Activated naive CD8-positive, alpha-beta T cell treated with anti-CD3 and anti-CD28 coated beads, Interleukin-2, amount 10 ng/mL, durations not matched to agents 7 days and 5 days (primary cell): ENCODE data around the gene PRKAR1B. TPM values are rescaled to one million over a fixed set of nuclear protein-coding genes. Genes with fewer than 3 reads are reported as not detected.
"Not testable (repeated sequence)": the region's sequence is repeated elsewhere in the genome, so short reads cannot be mapped to it uniquely, and the experiment has no call there.

Source experiments
- ATAC-seq: fragments of 150-1000 bp; cut with Tn5 transposase; one replicate; pipeline ENCODE4 v1.10.0; 2021; ENCODE audit warnings: low read depth, moderate library complexity
- POLR2A ChIA-PET: fragments of 350-600 bp; sonication (Branson Sonifier 250); formaldehyde crosslinking; loops from one replicate; lab custom pipeline; 2021; ENCODE audit warnings: antibody characterized with exemption; lab: Charles Lee
- DNase-seq: peaks from one replicate; pipeline ENCODE4 v3.0.0; 2021
- H3K27ac Mint-ChIP-seq: one replicate; pipeline ENCODE4 v1.8.0; 2022; ENCODE audit warnings: mild to moderate bottlenecking, mixed read lengths
- H3K27me3 Mint-ChIP-seq: one replicate; pipeline ENCODE4 v1.8.0; 2022; ENCODE audit warnings: mild to moderate bottlenecking, moderate library complexity, mixed read lengths
- H3K36me3 Mint-ChIP-seq: one replicate; pipeline ENCODE4 v1.8.0; 2021; ENCODE audit warnings: mild to moderate bottlenecking, mixed read lengths
- H3K4me1 Mint-ChIP-seq: one replicate; pipeline ENCODE4 v1.8.0; 2021; ENCODE audit warnings: mixed read lengths
- H3K4me3 Mint-ChIP-seq: one replicate; pipeline ENCODE4 v1.8.0; 2022; ENCODE audit warnings: mild to moderate bottlenecking, moderate library complexity, mixed read lengths
- H3K9me3 Mint-ChIP-seq: one replicate; pipeline ENCODE4 v1.8.0; 2021; ENCODE audit warnings: mixed read lengths
- total RNA-seq, 2 experiments: library from RNA; stranded (reverse); gene quantifications; one replicate each; pipeline ENCODE4 v1.2.3, GENCODE V29; 2021

Gene PRKAR1B
- total RNA-seq, 2 experiments from 2014 or later: 26.5 to 28.2 TPM

GRCh38 chr7:562374-562675, 164.8 kb downstream of the PRKAR1B start:
- Mint-ChIP-seq H3K36me3 (peaks cover 4% of the 10 kb centered on the region), H3K27ac (no peak overlapping the region), H3K4me3 (no peak overlapping the region), H3K4me1 (no peaks in the 10 kb centered on the region), H3K27me3 (no peaks in the 10 kb centered on the region), H3K9me3 (no peaks in the 10 kb centered on the region)
- ATAC-seq (no peak), DNase-seq (no peak)
- POLR2A ChIA-PET: no interaction called here

GRCh38 chr7:561631-562373, 165.3 kb downstream of the PRKAR1B start:
- Mint-ChIP-seq H3K27me3 (no peaks in the 10 kb centered on the region), H3K9me3 (no peaks in the 10 kb centered on the region), H3K36me3 (peaks cover 4% of the 10 kb centered on the region), H3K4me3 (no peak overlapping the region), H3K27ac (no peak overlapping the region), H3K4me1 (no peaks in the 10 kb centered on the region)
- ATAC-seq (no peak), DNase-seq (no peak)
- POLR2A ChIA-PET: no interaction called here

- DNase-seq: no peak
- Mint-ChIP-seq H3K4me1 (no peaks in the 10 kb centered on the region), H3K4me3 (no peak overlapping the region), H3K27me3 (no peaks in the 10 kb centered on the region), H3K36me3 (peaks cover 4% of the 10 kb centered on the region), H3K9me3 (no peaks in the 10 kb centered on the region), H3K27ac (no peak overlapping the region)
- POLR2A ChIA-PET: no interaction called here
- no peak for ATAC-seq
Measured at GRCh38 chr7:560966-561630, 166.0 kb downstream of the PRKAR1B start.

GRCh38 chr7:559396-559705, 167.7 kb downstream of the PRKAR1B start:
- Mint-ChIP-seq H3K4me3 (no peak overlapping the region), H3K27ac (no peak overlapping the region), H3K4me1 (no peaks in the 10 kb centered on the region), H3K27me3 (no peaks in the 10 kb centered on the region), H3K36me3 (peaks cover 4% of the 10 kb centered on the region), H3K9me3 (no peaks in the 10 kb centered on the region)
- POLR2A ChIA-PET: interaction anchor here (0.6 kb wide), 1 partner anchor 273 kb away, joined by 3 read pairs; no protein-coding TSS in a partner anchor
- no peak for ATAC-seq
- no peak for DNase-seq

GRCh38 chr7:557558-557881, 169.6 kb downstream of the PRKAR1B start:
- no peak overlapping the region for H3K27ac Mint-ChIP-seq
- H3K27me3 Mint-ChIP-seq: no peaks in the 10 kb centered on the region
- H3K36me3 Mint-ChIP-seq: peaks cover 4% of the 10 kb centered on the region
- POLR2A ChIA-PET: no interaction called here
- H3K4me3 Mint-ChIP-seq: no peak overlapping the region
- ATAC-seq (no peak), DNase-seq (no peak)
- H3K9me3 Mint-ChIP-seq: no peaks in the 10 kb centered on the region
- H3K4me1 Mint-ChIP-seq: no peaks in the 10 kb centered on the region

- no peaks in the 10 kb centered on the region for H3K9me3 Mint-ChIP-seq
- POLR2A ChIA-PET: no interaction called here
Measured at GRCh38 chr7:556837-557557, 170.1 kb downstream of the PRKAR1B start.

GRCh38 chr7:556291-556826, 170.7 kb downstream of the PRKAR1B start:
- Mint-ChIP-seq H3K4me1 (no peaks in the 10 kb centered on the region), H3K27ac (no peak overlapping the region), H3K9me3 (no peaks in the 10 kb centered on the region), H3K27me3 (no peaks in the 10 kb centered on the region), H3K4me3 (no peak overlapping the region), H3K36me3 (peaks cover 4% of the 10 kb centered on the region)
- POLR2A ChIA-PET: no interaction called here
- no peak for ATAC-seq
- DNase-seq: no peak

More at GRCh38 chr7:556837-557557, 170.1 kb downstream of the PRKAR1B start:
- Mint-ChIP-seq H3K27ac (no peak overlapping the region), H3K4me1 (no peaks in the 10 kb centered on the region), H3K27me3 (no peaks in the 10 kb centered on the region), H3K36me3 (peaks cover 4% of the 10 kb centered on the region), H3K4me3 (no peak overlapping the region)
- DNase-seq: no peak
- no peak for ATAC-seq

- Mint-ChIP-seq H3K27me3 (no peaks in the 10 kb centered on the region), H3K36me3 (peaks cover 4% of the 10 kb centered on the region), H3K4me1 (no peaks in the 10 kb centered on the region), H3K9me3 (no peaks in the 10 kb centered on the region), H3K4me3 (no peak overlapping the region), H3K27ac (no peak overlapping the region)
- ATAC-seq (no peak), DNase-seq (no peak)
- POLR2A ChIA-PET: no interaction called here
Measured at GRCh38 chr7:555551-556160, 171.4 kb downstream of the PRKAR1B start.

- POLR2A ChIA-PET: no interaction called here
- H3K36me3 Mint-ChIP-seq: peaks cover 6% of the 10 kb centered on the region
- no peak for ATAC-seq
- H3K27ac Mint-ChIP-seq: no peak overlapping the region
- H3K27me3 Mint-ChIP-seq: no peaks in the 10 kb centered on the region
- DNase-seq: no peak
- no peaks in the 10 kb centered on the region for H3K9me3 Mint-ChIP-seq
- no peaks in the 10 kb centered on the region for H3K4me1 Mint-ChIP-seq
- H3K4me3 Mint-ChIP-seq: no peak overlapping the region
Measured at GRCh38 chr7:553636-554111, 173.4 kb downstream of the PRKAR1B start.

- POLR2A ChIA-PET: no interaction called here
- H3K9me3 Mint-ChIP-seq: no peaks in the 10 kb centered on the region
- no peaks in the 10 kb centered on the region for H3K4me1 Mint-ChIP-seq
Measured at GRCh38 chr7:552868-553635, 174.0 kb downstream of the PRKAR1B start.

GRCh38 chr7:552151-552867, 174.8 kb downstream of the PRKAR1B start:
- H3K4me1 Mint-ChIP-seq, H3K4me3 Mint-ChIP-seq, H3K27me3 Mint-ChIP-seq, H3K9me3 Mint-ChIP-seq, DNase-seq, H3K36me3 Mint-ChIP-seq, H3K27ac Mint-ChIP-seq, ATAC-seq, POLR2A ChIA-PET: not testable (repeated sequence)

More at GRCh38 chr7:552868-553635, 174.0 kb downstream of the PRKAR1B start:
- Mint-ChIP-seq H3K36me3 (peaks cover 5% of the 10 kb centered on the region), H3K27ac (no peak overlapping the region), H3K27me3 (no peaks in the 10 kb centered on the region), H3K4me3 (no peak overlapping the region)
- DNase-seq (no peak), ATAC-seq (no peak)

GRCh38 chr7:551615-551970, 175.5 kb downstream of the PRKAR1B start:
- H3K27ac Mint-ChIP-seq, H3K4me3 Mint-ChIP-seq, H3K36me3 Mint-ChIP-seq, H3K4me1 Mint-ChIP-seq, DNase-seq, H3K9me3 Mint-ChIP-seq, ATAC-seq, POLR2A ChIA-PET, H3K27me3 Mint-ChIP-seq: not testable (repeated sequence)
